OCI-LY7 (cell line): ENCODE data around the gene TLCD1. TPM values are rescaled to one million over a fixed set of nuclear protein-coding genes. Genes with fewer than 3 reads are reported as not detected.

Experiments
- BruUV-seq: library from RNA; stranded (reverse); fragments of 400-500 nt; replicated peaks from 2 replicates; lab custom pipeline; 2021; lab: Mats Ljungman, UMichigan
- CTCF ChIA-PET: fragments of 300-600 bp; sonication (Branson Sonifier 250); formaldehyde crosslinking; loops from one replicate; lab custom pipeline; 2022; ENCODE audit warnings: antibody characterized with exemption; ENCODE audit not compliant: unreplicated experiment; lab: Charles Lee
- POLR2A ChIA-PET: fragments of 300-600 bp; sonication (Branson Sonifier 250); formaldehyde crosslinking; loops from one replicate; lab custom pipeline; 2022; ENCODE audit warnings: antibody characterized with exemption; lab: Charles Lee
- DNase-seq: peaks from one replicate; pipeline ENCODE4 v3.0.0-alpha.2; 2015; ENCODE audit warnings: low spot score
- H2AFZ ChIP-seq: fragments of 200-600 bp; sonication (generic), shearing (Covaris generic); 2 replicates; pipeline ENCODE4 v1.6.1; 2014; ENCODE audit warnings: mild to moderate bottlenecking, antibody characterized with exemption, low read length, moderate library complexity
- H3K27ac ChIP-seq: fragments of 200-600 bp; sonication (generic); 2 replicates; pipeline ENCODE4 v1.5.1; 2014; ENCODE audit warnings: mixed run types, low read depth, mild to moderate bottlenecking, moderate library complexity, low read length, inconsistent platforms; ENCODE audit not compliant: poor library complexity, severe bottlenecking
- H3K36me3 ChIP-seq: fragments of 200-600 bp; sonication (generic); 2 replicates; pipeline ENCODE4 v1.6.1; 2014; ENCODE audit warnings: mild to moderate bottlenecking, antibody characterized with exemption, low read length, moderate library complexity, mixed read lengths; ENCODE audit not compliant: insufficient read depth
- H3K4me1 ChIP-seq: fragments of 200-600 bp; sonication (generic); 2 replicates; pipeline ENCODE4 v1.5.1; 2014; ENCODE audit warnings: mild to moderate bottlenecking, low read length; ENCODE audit not compliant: insufficient read depth, poor library complexity, severe bottlenecking
- H3K4me2 ChIP-seq: fragments of 200-600 bp; sonication (generic); 2 replicates; pipeline ENCODE4 v1.6.1; 2014; ENCODE audit warnings: mild to moderate bottlenecking, low read length
- H3K4me3 ChIP-seq: fragments of 200-600 bp; sonication (generic); 2 replicates; pipeline ENCODE4 v1.5.1; 2014; ENCODE audit warnings: mild to moderate bottlenecking, low read depth, low read length; ENCODE audit not compliant: poor library complexity, severe bottlenecking
- H3K79me2 ChIP-seq: fragments of 200-600 bp; sonication (generic); 2 replicates; pipeline ENCODE4 v1.6.1; 2016; ENCODE audit warnings: low read depth, mild to moderate bottlenecking, low read length, moderate library complexity, mixed read lengths; ENCODE audit not compliant: insufficient read depth
- H3K9me2 ChIP-seq: fragments of 200-600 bp; sonication (generic); 2 replicates; pipeline ENCODE4 v1.6.1; 2016; ENCODE audit warnings: mild to moderate bottlenecking, low read length, mixed read lengths; ENCODE audit not compliant: insufficient read depth
- H3K9me3 ChIP-seq: fragments of 200-600 bp; sonication (generic); 2 replicates; pipeline ENCODE4 v1.6.1; 2014; ENCODE audit warnings: mild to moderate bottlenecking, mixed run types, low read length, mixed read lengths
- H4K20me1 ChIP-seq: fragments of 200-600 bp; sonication (generic); 2 replicates; pipeline ENCODE4 v1.6.1; 2014; ENCODE audit warnings: mild to moderate bottlenecking, antibody characterized with exemption, low read length, moderate library complexity, mixed read lengths; ENCODE audit not compliant: insufficient read depth
- CTCF ChIP-seq: fragments of 200-600 bp; sonication (generic); conservative IDR thresholded peaks from 2 replicates; pipeline ENCODE4 v1.5.1; 2014; ENCODE audit warnings: mild to moderate bottlenecking, antibody characterized with exemption, low read length, moderate library complexity, mixed read lengths
- EZH2phosphoT487 ChIP-seq: fragments of 200-600 bp; sonication (generic); IDR thresholded peaks from 2 replicates; pipeline ENCODE4 v1.6.1; 2018; ENCODE audit warnings: low read depth, borderline replicate concordance, mild to moderate bottlenecking, mixed run types, antibody characterized with exemption, low read length, moderate library complexity, mixed read lengths
- intact Hi-C: fragments of 100-400 bp; cut with micrococcal nuclease; formaldehyde crosslinking; loops from one replicate; pipeline ENCODE4 v1.10.0; 2022; ENCODE audit not compliant: unreplicated experiment
- total RNA-seq, 2 experiments: library from RNA; depleted of rRNA in 1 of 2; stranded (reverse); fragments of >200 nt in 1 of 2; shearing (Covaris generic) in 1 of 2; gene quantifications; 2 replicates each; pipeline ENCODE4 v1.2.3, GENCODE V29; 2014 to 2022

The TLCD1 gene
- total RNA-seq, 2 experiments from 2014 or later = 0.28 to 2.5 TPM

GRCh38 chr17:28759256-28759865 is 33.3 kb upstream of the TLCD1 start:
- no peaks in the 10 kb centered on the region for H4K20me1 ChIP-seq
- peaks cover 27% of the 10 kb centered on the region for H3K36me3 ChIP-seq
- ChIA-PET POLR2A (interaction anchor here (0.6 kb wide), 1 partner anchor 68 kb away, joined by 4 read pairs; no protein-coding TSS in a partner anchor), CTCF (no interaction called here)
- DNase-seq = no peak
- BruUV-seq = no TSS peak
- no peaks in the 10 kb centered on the region for H3K4me1 ChIP-seq
- no peak overlapping the region for H3K4me3 ChIP-seq
- intact Hi-C loops = no loop called here
- H2AFZ ChIP-seq = no peak overlapping the region
- H3K79me2 ChIP-seq = no peaks in the 10 kb centered on the region
- H3K9me2 ChIP-seq = no peaks in the 10 kb centered on the region
- H3K27ac ChIP-seq = no peak overlapping the region
- no peaks in the 10 kb centered on the region for H3K9me3 ChIP-seq
- H3K4me2 ChIP-seq = no peak overlapping the region
- no peak for TF ChIP-seq CTCF
- no peak for TF ChIP-seq EZH2phosphoT487

- TF ChIP-seq CTCF (no peak), EZH2phosphoT487 (no peak)
Measured at GRCh38 chr17:28758411-28759121, 32.5 kb upstream of the TLCD1 start.

More at GRCh38 chr17:28758411-28759121, 32.5 kb upstream of the TLCD1 start:
- BruUV-seq = no TSS peak
- H3K4me1 ChIP-seq = no peaks in the 10 kb centered on the region
- H3K4me2 ChIP-seq = no peak overlapping the region
- no peak overlapping the region for H3K4me3 ChIP-seq
- no peaks in the 10 kb centered on the region for H3K9me3 ChIP-seq
- ChIA-PET CTCF (no interaction called here), POLR2A (interaction anchor here (0.6 to 2.2 kb wide), 2 partner anchors 11 to 31 kb away, joined by 6 to 9 read pairs; no protein-coding TSS in a partner anchor)
- H3K27ac ChIP-seq = no peak overlapping the region
- H3K36me3 ChIP-seq = peaks cover 27% of the 10 kb centered on the region
- DNase-seq = no peak
- no peaks in the 10 kb centered on the region for H4K20me1 ChIP-seq
- H2AFZ ChIP-seq = no peak overlapping the region
- no peaks in the 10 kb centered on the region for H3K79me2 ChIP-seq
- H3K9me2 ChIP-seq = no peaks in the 10 kb centered on the region
- intact Hi-C loops = no loop called here
